H1 (cell line): ENCODE data around the gene ALDOA.

Experiments
- BRCA1 ChIP-seq: IDR thresholded peaks from 2 replicates; pipeline ENCODE4 v1.6.1; 2012; ENCODE audit warnings: low read depth, low read length, improper control_type of control experiment
- JUND ChIP-seq: IDR thresholded peaks from 2 replicates; pipeline ENCODE4 v1.6.1; 2011; ENCODE audit warnings: mild to moderate bottlenecking, improper control_type of control experiment, low read length
- YY1 ChIP-seq: IDR thresholded peaks from 2 replicates; pipeline ENCODE4 v1.6.1; 2011; ENCODE audit warnings: low read depth, mild to moderate bottlenecking, low read length

DNA sequence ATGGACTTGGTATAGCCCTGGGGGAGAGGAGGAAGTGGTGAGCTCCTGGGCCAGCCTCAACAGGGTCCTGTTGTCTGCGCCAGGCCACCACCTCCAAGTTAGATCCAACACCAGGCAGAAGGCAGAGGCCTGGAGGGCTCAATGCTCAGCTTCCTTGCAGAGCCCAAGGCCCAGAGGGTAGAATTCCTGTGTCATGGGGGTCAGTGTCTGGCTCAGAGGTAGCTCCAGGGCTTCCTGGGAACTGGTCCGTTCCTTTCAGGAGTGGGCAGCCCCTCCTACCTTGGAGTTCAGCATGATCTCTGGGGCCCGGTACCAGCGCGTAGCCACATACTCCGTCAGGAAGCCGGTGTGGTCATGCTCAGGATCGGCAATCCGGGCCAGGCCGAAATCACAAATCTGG is 52.2 kb downstream of the ALDOA start:
- TF ChIP-seq BRCA1 = no peak
- TF ChIP-seq JUND = no peak
- no peak for TF ChIP-seq YY1
